Right cardiac atrium (tissue), 5 donors: ENCODE results near the gene KAZN. TPM values are rescaled to one million over a fixed set of nuclear protein-coding genes. Genes with fewer than 3 reads are reported as not detected.

Experiments used
- ATAC-seq, 2 donors: fragments of 200-7000 bp; cut with Tn5 transposase; one replicate each; pipeline versions ENCODE4 v1.8.0 to v1.9.1; 2020; ENCODE audit warnings: moderate library complexity in 2 of 2, mild to moderate bottlenecking in 1 of 2
- DNase-seq, 3 donors: peaks; one replicate each; pipeline ENCODE4 v3.0.0-alpha.2; 2020
- H3K27ac ChIP-seq: one replicate; pipeline ENCODE4 v1.5.1; 2013; ENCODE audit warnings: mild to moderate bottlenecking, low read length, control low read depth, moderate library complexity
- H3K27me3 ChIP-seq: one replicate; pipeline ENCODE4 v1.6.1; 2013; ENCODE audit not compliant: control insufficient read depth, insufficient read depth
- H3K4me1 ChIP-seq: one replicate; pipeline ENCODE4 v1.6.1; 2013; ENCODE audit warnings: low read length; ENCODE audit not compliant: control insufficient read depth, insufficient read depth
- H3K4me3 ChIP-seq: one replicate; pipeline ENCODE4 v1.5.1; 2013; ENCODE audit warnings: low read length, control low read depth
- H3K9me3 ChIP-seq: one replicate; pipeline ENCODE4 v1.6.1; 2013; ENCODE audit warnings: low read length; ENCODE audit not compliant: control insufficient read depth
- WGBS: extraction: QIAGEN DNeasy Blood & Tissue Kit; methylation state at CpG from one replicate; pipeline ENCODE4 v1.1.7; 2013; 5-methylcytosine and 5-hydroxymethylcytosine counted together
- intact Hi-C, 4 donors: fragments of 100-400 bp; cut with DNase I; formaldehyde crosslinking; loops; one replicate each; pipeline versions ENCODE4 v1.11.0 to v1.14.0; 2022 to 2023
- polyA plus RNA-seq: library from polyadenylated mRNA; stranded (reverse); fragments of 200-250 nt; gene quantifications from one replicate; pipeline ENCODE4 v1.2.3, GENCODE V29; 2013
- total RNA-seq, 4 donors: library from RNA; stranded (reverse); fragmentation: NEBNext Ultra II Directional; extraction: Animal tissue kit (Norgen Biotek cat#: 25700); gene quantifications; one replicate each; pipeline ENCODE4 v1.2.1, GENCODE V29; 2021
- donor health status: healthy with polysubstance abuse.
- donor health status: DM: no; HTN: yes; CAD: no.
- donor health status: DM: no; HTN: no; CAD: no.
- donor health status: DM: no; HTN: yes; CAD: no; lungs with severe emphysema.
- donor health status: DM: yes; HTN: yes; CAD: no.

The KAZN gene
- total and polyA plus RNA-seq, 5 donors: 3.7 to 14.9 (median 12.7) TPM

DNA sequence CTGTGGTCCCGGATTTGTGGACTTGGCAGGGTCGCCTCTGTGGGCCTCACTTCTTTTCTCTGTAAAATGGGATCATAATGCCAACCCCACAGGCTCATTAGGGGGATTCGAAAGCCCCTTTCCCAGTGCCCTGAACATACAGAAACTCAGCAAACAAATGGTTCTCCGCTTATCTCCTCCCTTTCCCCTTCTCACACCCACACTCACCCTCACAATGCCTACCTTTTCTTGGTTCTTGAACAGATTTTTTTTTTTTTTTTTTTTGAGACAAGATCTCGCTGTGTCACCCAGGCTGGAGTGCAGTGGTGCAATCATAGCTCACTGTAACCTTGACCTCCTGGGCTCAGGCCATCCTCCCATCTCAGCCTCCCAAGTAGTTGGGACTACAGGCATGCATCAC, 175.7 kb downstream of the KAZN start:
- H3K4me1 ChIP-seq: no peaks in the 10 kb centered on the region
- H3K4me3 ChIP-seq: no peak overlapping the region
- ATAC-seq: no peak
- DNase-seq: no peak
- intact Hi-C loops: no loop called here
- H3K27me3 ChIP-seq: no peaks in the 10 kb centered on the region
- 91% methylated on average over 5 of the region's 5 CpGs for WGBS
- no peaks in the 10 kb centered on the region for H3K9me3 ChIP-seq
- no peak overlapping the region for H3K27ac ChIP-seq

DNA sequence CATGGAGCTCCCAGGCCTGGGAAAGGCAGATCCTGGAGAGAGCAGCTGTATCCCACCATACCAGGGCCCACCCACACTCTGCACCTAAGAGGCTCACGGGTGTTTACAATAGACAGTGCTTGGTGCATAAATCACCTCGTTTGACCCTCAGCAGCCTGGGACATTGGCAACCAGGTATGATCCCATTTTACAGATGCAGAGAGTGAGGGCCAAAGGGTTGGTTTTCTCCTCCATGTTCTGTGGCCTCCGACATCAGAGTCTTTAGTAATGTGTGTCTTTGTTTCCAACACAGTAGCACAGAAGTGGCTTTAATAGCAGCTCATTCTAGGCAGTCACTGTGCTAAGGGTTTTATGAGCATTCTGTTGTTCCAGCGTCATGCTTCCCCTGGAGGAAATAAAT, 176.5 kb downstream of the KAZN start:
- H3K27ac ChIP-seq: no peak overlapping the region
- ATAC-seq (no peak), DNase-seq (no peak)
- H3K4me1 ChIP-seq: no peaks in the 10 kb centered on the region
- 80% methylated on average over 4 of the region's 4 CpGs for WGBS
- H3K27me3 ChIP-seq: no peaks in the 10 kb centered on the region
- no peaks in the 10 kb centered on the region for H3K9me3 ChIP-seq
- no peak overlapping the region for H3K4me3 ChIP-seq
- intact Hi-C loops: no loop called here

DNA sequence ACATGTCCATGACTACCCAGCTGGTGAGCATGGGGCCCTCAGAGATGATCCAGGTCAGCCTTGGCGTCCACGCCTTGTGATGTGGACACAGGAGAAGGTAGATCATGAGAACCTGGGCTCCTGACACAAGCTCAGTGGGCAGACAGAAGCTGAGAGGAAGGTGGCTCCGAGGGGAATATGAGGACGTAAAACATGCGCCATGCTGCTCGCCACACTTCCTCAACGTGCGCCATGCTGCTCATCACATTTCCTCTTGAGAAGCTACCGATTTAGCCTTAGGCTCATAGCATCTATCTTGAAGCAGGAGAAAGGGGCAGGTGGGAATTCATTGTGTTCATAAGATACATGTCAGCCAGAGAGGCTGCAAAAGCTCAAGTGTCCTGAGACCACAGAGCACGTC, 176.9 kb downstream of the KAZN start:
- ATAC-seq: no peak
- no peak for DNase-seq
- no peaks in the 10 kb centered on the region for H3K9me3 ChIP-seq
- no peak overlapping the region for H3K4me3 ChIP-seq
- H3K27me3 ChIP-seq: no peaks in the 10 kb centered on the region
- H3K27ac ChIP-seq: no peak overlapping the region
- WGBS: 91% methylated on average over 10 of the region's 10 CpGs
- H3K4me1 ChIP-seq: no peaks in the 10 kb centered on the region
- intact Hi-C loops: no loop called here

GRCh38 chr1:14777516-14778506, 179.3 kb downstream of the KAZN start:
- Histone ChIP-seq H3K4me3 (no peak overlapping the region), H3K27me3 (no peaks in the 10 kb centered on the region), H3K9me3 (no peaks in the 10 kb centered on the region), H3K27ac (no peak overlapping the region), H3K4me1 (no peaks in the 10 kb centered on the region)
- 66% methylated on average over 11 of the region's 11 CpGs for WGBS
- DNase-seq (no peak), ATAC-seq (no peak)
- intact Hi-C loops: no loop called here

GRCh38 chr1:14778541-14778897, 180.0 kb downstream of the KAZN start:
- no peak for DNase-seq
- WGBS: 79% methylated on average over 3 of the region's 3 CpGs
- no peak overlapping the region for H3K27ac ChIP-seq
- ATAC-seq: no peak
- no peaks in the 10 kb centered on the region for H3K4me1 ChIP-seq
- H3K9me3 ChIP-seq: no peaks in the 10 kb centered on the region
- intact Hi-C loops: no loop called here
- no peaks in the 10 kb centered on the region for H3K27me3 ChIP-seq
- H3K4me3 ChIP-seq: no peak overlapping the region

- Histone ChIP-seq H3K27me3 (no peaks in the 10 kb centered on the region), H3K9me3 (no peaks in the 10 kb centered on the region), H3K4me1 (no peaks in the 10 kb centered on the region), H3K27ac (no peak overlapping the region), H3K4me3 (no peak overlapping the region)
- 70% methylated on average over 12 of the region's 12 CpGs for WGBS
- intact Hi-C loops: no loop called here
- peak in 1 of 2 donors; percentile 34 for ATAC-seq
- DNase-seq: peak in 2 of 3 donors; percentile 35 to 61
Measured at GRCh38 chr1:14778898-14779865, 180.7 kb downstream of the KAZN start.

DNA sequence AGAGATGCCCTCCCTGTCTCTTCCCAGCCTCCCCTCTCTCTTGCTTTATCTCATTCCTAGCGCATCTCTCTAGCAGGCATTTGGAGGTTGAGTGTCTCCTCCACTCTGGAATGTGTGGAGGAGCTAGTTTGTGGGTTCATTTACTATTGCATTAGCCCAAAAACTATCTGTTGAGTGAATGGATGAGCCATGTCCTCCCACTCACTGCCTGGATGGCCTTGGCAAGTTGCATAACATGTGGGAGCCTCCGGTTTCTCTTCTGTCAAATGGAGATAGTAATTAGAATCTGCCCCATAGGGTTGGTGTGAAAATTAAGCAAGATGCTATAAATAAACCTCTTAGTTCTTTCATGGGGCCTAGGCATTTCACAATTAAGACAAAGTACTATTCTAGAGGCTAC, 181.8 kb downstream of the KAZN start:
- Histone ChIP-seq H3K4me3 (no peak overlapping the region), H3K27me3 (no peaks in the 10 kb centered on the region), H3K27ac (no peak overlapping the region), H3K9me3 (no peaks in the 10 kb centered on the region), H3K4me1 (no peaks in the 10 kb centered on the region)
- WGBS: 57% methylated on average over 2 of the region's 2 CpGs
- ATAC-seq (no peak), DNase-seq (no peak)
- intact Hi-C loops: loop anchor here in 1 of 4 donors (5.0 kb wide), 1 partner anchor 247 kb away; no protein-coding TSS in a partner anchor

GRCh38 chr1:14781811-14782210, 183.3 kb downstream of the KAZN start:
- ATAC-seq: no peak
- no peak overlapping the region for H3K4me3 ChIP-seq
- intact Hi-C loops: loop anchor here in 1 of 4 donors (5.0 kb wide), 1 partner anchor 245 kb away; no protein-coding TSS in a partner anchor

DNA sequence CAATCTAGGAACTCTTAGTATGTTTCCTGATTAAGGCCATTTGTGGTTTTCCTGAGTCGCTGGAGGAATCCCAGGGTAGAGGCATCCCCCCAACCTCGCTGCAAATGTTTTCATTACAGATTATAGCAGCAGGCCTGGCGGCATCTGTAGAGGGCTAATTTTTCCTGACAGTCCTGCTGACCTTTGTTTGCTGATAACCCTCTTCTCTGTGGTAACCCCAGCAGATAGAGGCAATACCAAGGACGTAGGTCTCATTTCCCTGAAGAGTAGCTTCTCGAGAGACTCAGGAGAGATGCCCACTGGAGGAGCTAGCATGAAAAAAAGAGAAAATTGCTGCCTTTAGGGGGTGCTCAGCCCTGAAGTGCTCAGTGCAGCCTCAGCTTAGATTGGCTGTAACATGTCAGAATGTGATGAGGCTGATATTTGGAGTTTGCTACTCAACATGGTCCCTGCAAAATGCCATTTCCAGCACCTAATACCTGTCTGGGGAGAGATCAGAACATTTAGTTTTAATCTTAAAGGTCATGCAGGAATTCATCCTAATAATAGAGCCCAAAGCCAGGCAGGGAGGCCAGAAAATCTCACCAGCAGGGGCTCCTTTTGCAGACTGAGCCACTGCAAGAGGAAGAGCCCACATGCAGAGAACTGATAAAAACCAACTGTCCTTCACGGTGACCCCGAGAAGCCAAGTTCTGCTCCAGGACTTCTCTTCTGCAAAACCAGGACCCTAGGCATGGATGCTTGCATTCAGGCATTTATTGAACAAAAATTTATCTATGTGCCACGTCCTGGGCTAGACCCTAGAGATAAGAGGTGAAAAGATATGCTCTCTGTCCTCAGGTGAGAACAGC, 184.5 kb downstream of the KAZN start:
- WGBS: 56% methylated on average over 8 of the region's 8 CpGs
- H3K27ac ChIP-seq: no peak overlapping the region
- intact Hi-C loops: loop anchor here in 1 of 4 donors (5.0 kb wide), 1 partner anchor 244 kb away; no protein-coding TSS in a partner anchor
- no peak overlapping the region for H3K4me3 ChIP-seq
- H3K9me3 ChIP-seq: no peaks in the 10 kb centered on the region
- H3K4me1 ChIP-seq: no peaks in the 10 kb centered on the region
- DNase-seq (no peak), ATAC-seq (peak in 1 of 2 donors; percentile 35)
- no peaks in the 10 kb centered on the region for H3K27me3 ChIP-seq

More at GRCh38 chr1:14781811-14782210, 183.3 kb downstream of the KAZN start:
- Histone ChIP-seq H3K27me3 (no peaks in the 10 kb centered on the region), H3K27ac (no peak overlapping the region), H3K9me3 (no peaks in the 10 kb centered on the region), H3K4me1 (no peaks in the 10 kb centered on the region)
- 92% methylated on average over 5 of the region's 5 CpGs for WGBS
- DNase-seq: no peak

DNA sequence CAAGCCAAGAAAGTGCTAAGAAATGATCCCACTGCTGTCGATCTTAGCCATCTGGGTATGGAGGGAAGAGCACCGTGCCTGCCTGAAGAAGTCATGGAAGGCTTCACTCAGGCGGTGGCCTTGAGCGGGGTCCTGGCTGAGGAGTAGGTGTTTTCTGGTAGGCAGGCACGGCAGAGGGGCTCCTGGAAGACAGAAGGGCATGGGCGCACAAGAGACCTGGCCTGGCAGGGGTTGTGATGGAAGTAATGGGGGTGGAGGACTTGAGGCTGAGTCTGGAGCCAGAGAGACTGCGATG, 185.1 kb downstream of the KAZN start:
- no peak overlapping the region for H3K27ac ChIP-seq
- intact Hi-C loops: loop anchor here in 1 of 4 donors (5.0 kb wide), 1 partner anchor 244 kb away; no protein-coding TSS in a partner anchor
- no peaks in the 10 kb centered on the region for H3K27me3 ChIP-seq
- H3K9me3 ChIP-seq: no peaks in the 10 kb centered on the region
- ATAC-seq: no peak
- H3K4me3 ChIP-seq: no peak overlapping the region
- no peak for DNase-seq
- no peaks in the 10 kb centered on the region for H3K4me1 ChIP-seq
- 87% methylated on average over 7 of the region's 7 CpGs for WGBS
